GM23338 (cell line): ENCODE measurements around the gene ZFYVE28. TPM values are rescaled to one million over a fixed set of nuclear protein-coding genes. Genes with fewer than 3 reads are reported as not detected.

Experiments
- ATAC-seq: fragments of 200-7000 bp; cut with Tn5 transposase; 3 replicates; pipeline ENCODE4 v1.9.1; 2020
- DNase-seq: peaks from one replicate; pipeline ENCODE4 v3.0.0-alpha.2; 2015; ENCODE audit warnings: low spot score
- H2AFZ ChIP-seq: fragments of 200-600 bp; sonication (generic); 2 replicates; pipeline ENCODE4 v1.8.0; 2016; ENCODE audit warnings: antibody characterized with exemption, mild to moderate bottlenecking, moderate library complexity
- H3F3A ChIP-seq: fragments of 200-600 bp; sonication (generic); replicated peaks from 2 replicates; pipeline ENCODE4 v1.8.0; 2017; ENCODE audit warnings: antibody characterized with exemption, mixed run types, low read depth
- H3K27ac ChIP-seq: fragments of 200-600 bp; sonication (generic); 2 replicates; pipeline ENCODE4 v1.6.1; 2016; ENCODE audit warnings: low read depth
- H3K27me3 ChIP-seq: fragments of 200-600 bp; sonication (generic); 2 replicates; pipeline ENCODE4 v1.8.0; 2016; ENCODE audit warnings: mild to moderate bottlenecking, mixed run types, moderate library complexity; ENCODE audit not compliant: insufficient read depth
- H3K36me3 ChIP-seq: fragments of 200-600 bp; sonication (generic); 2 replicates; pipeline ENCODE4 v1.8.0; 2016; ENCODE audit warnings: mild to moderate bottlenecking; ENCODE audit not compliant: insufficient read depth
- H3K4me1 ChIP-seq: fragments of 200-600 bp; sonication (generic); 2 replicates; pipeline ENCODE4 v1.8.0; 2016; ENCODE audit warnings: mild to moderate bottlenecking, moderate library complexity; ENCODE audit not compliant: insufficient read depth
- H3K4me2 ChIP-seq: fragments of 200-600 bp; sonication (generic); 2 replicates; pipeline ENCODE4 v1.7.1; 2017; ENCODE audit warnings: mixed run types
- H3K4me3 ChIP-seq: fragments of 200-600 bp; sonication (generic); 2 replicates; pipeline ENCODE4 v1.6.1; 2016; ENCODE audit warnings: mixed run types
- H3K79me2 ChIP-seq: fragments of 200-600 bp; sonication (generic); replicated peaks from 2 replicates; pipeline ENCODE4 v1.8.0; 2017; ENCODE audit warnings: mild to moderate bottlenecking; ENCODE audit not compliant: insufficient read depth
- H3K9me2 ChIP-seq: fragments of 200-600 bp; sonication (generic); 2 replicates; pipeline ENCODE4 v1.8.0; 2017; ENCODE audit not compliant: insufficient read depth
- H4K20me1 ChIP-seq: fragments of 200-600 bp; sonication (generic); replicated peaks from 2 replicates; pipeline ENCODE4 v1.8.0; 2017; ENCODE audit warnings: mild to moderate bottlenecking; ENCODE audit not compliant: insufficient read depth
- H3K27ac Mint-ChIP-seq: 2 replicates; pipeline ENCODE4 v1.8.0; 2020; ENCODE audit warnings: inconsistent platforms, mild to moderate bottlenecking, moderate library complexity, mixed read lengths
- H3K27me3 Mint-ChIP-seq: 3 replicates; pipeline ENCODE4 v1.8.0; 2022; ENCODE audit warnings: low read depth, mild to moderate bottlenecking, moderate library complexity, mixed read lengths, inconsistent platforms; ENCODE audit not compliant: insufficient read depth, poor library complexity
- H3K36me3 Mint-ChIP-seq: 3 replicates; pipeline ENCODE4 v1.8.0; 2021; ENCODE audit warnings: low read depth, mild to moderate bottlenecking, inconsistent platforms, moderate library complexity, mixed read lengths
- H3K4me1 Mint-ChIP-seq: 3 replicates; pipeline ENCODE4 v1.8.0; 2020; ENCODE audit warnings: mild to moderate bottlenecking, inconsistent platforms, mixed read lengths
- H3K4me3 Mint-ChIP-seq: 3 replicates; pipeline ENCODE4 v1.8.0; 2021; ENCODE audit warnings: moderate library complexity, mild to moderate bottlenecking, inconsistent platforms, mixed read lengths
- H3K9me3 Mint-ChIP-seq: 3 replicates; pipeline ENCODE4 v1.8.0; 2020; ENCODE audit warnings: moderate library complexity, mild to moderate bottlenecking, inconsistent platforms, mixed read lengths
- ETS1 ChIP-seq: IDR thresholded peaks from 2 replicates; pipeline ENCODE4 v1.6.1; 2016; ENCODE audit warnings: antibody characterized with exemption
- JUNB ChIP-seq: IDR thresholded peaks from one replicate; pipeline ENCODE4 v1.6.1; 2016; ENCODE audit warnings: antibody characterized with exemption; ENCODE audit not compliant: unreplicated experiment
- NANOG ChIP-seq: IDR thresholded peaks from 2 replicates; pipeline ENCODE4 v1.6.1; 2016; ENCODE audit warnings: antibody characterized with exemption, borderline replicate concordance
- POLR2AphosphoS5 ChIP-seq: IDR thresholded peaks from 2 replicates; pipeline ENCODE4 v1.6.1; 2016; ENCODE audit warnings: antibody characterized with exemption, low read depth
- ZNF114 ChIP-seq: fragments of 250-450 bp; sonication (Bioruptor Pico); IDR thresholded peaks from 2 replicates; pipeline ENCODE4 v1.5.0; 2020; ENCODE audit warnings: mild to moderate bottlenecking, moderate library complexity
- ZNF331 ChIP-seq: fragments of 250-450 bp; sonication (Bioruptor Pico); IDR thresholded peaks from 2 replicates; pipeline ENCODE4 v1.5.0; 2020; ENCODE audit warnings: low read depth, mild to moderate bottlenecking, moderate library complexity
- ZNF462 ChIP-seq: fragments of 250-450 bp; sonication (Bioruptor Pico); IDR thresholded peaks from 2 replicates; pipeline ENCODE4 v1.5.0; 2020; ENCODE audit warnings: mild to moderate bottlenecking, moderate library complexity
- polyA plus RNA-seq: library from polyadenylated mRNA; unstranded; fragments of >200 nt; fragmentation: Nextera tagmentation; extraction: Ambion mirVana; gene quantifications from 2 replicates; pipeline ENCODE4 v1.2.1, GENCODE V29; 2016
- total RNA-seq: library from RNA; depleted of rRNA; stranded (reverse); fragments of >200 nt; shearing (Covaris generic); gene quantifications from 2 replicates; pipeline ENCODE4 v1.2.3, GENCODE V29; 2014

ZFYVE28 gene
- total and polyA plus RNA-seq, 2 experiments from 2014 or later, result 2.6 to 4.6 TPM

GRCh38 chr4:2273657-2274319, 144.7 kb downstream of the ZFYVE28 start (continued):
- TF ChIP-seq ZNF462 (CRISPR knock-in tag) (no peak), ZNF114 (CRISPR knock-in tag) (no peak), ZNF331 (CRISPR knock-in tag) (no peak)

GRCh38 chr4:2273221-2273620, 145.2 kb downstream of the ZFYVE28 start:
- Histone ChIP-seq H3K36me3 (no peaks in the 10 kb centered on the region), H3K4me1 (peaks cover 9% of the 10 kb centered on the region), H3K4me3 (no peak overlapping the region), H2AFZ (no peak overlapping the region), H3K9me2 (no peaks in the 10 kb centered on the region), H3F3A (no peaks in the 10 kb centered on the region), H4K20me1 (no peaks in the 10 kb centered on the region), H3K27ac (no peak overlapping the region), H3K27me3 (no peaks in the 10 kb centered on the region), H3K79me2 (no peaks in the 10 kb centered on the region), H3K4me2 (no peak overlapping the region)
- Mint-ChIP-seq H3K36me3 (no peaks in the 10 kb centered on the region; the same call in 2 of the 3 replicates), H3K9me3 (no peaks in the 10 kb centered on the region), H3K4me1 (peaks cover 15% of the 10 kb centered on the region), H3K4me3 (no peak overlapping the region), H3K27ac (peak overlapping the region; percentile 30; the same call in 1 of the 2 replicates), H3K27me3 (peaks cover 3% of the 10 kb centered on the region)
- ATAC-seq (no peak), DNase-seq (no peak)
- TF ChIP-seq NANOG, result no peak
- no peak for TF ChIP-seq POLR2AphosphoS5
- TF ChIP-seq JUNB, result no peak
- TF ChIP-seq ZNF462 (CRISPR knock-in tag), result no peak
- no peak for TF ChIP-seq ZNF331 (CRISPR knock-in tag)
- TF ChIP-seq ZNF114 (CRISPR knock-in tag), result no peak
- TF ChIP-seq ETS1, result no peak
